Myometrial cell (primary cell): ENCODE data around the gene FADS3. TPM values are rescaled to one million over a fixed set of nuclear protein-coding genes. Genes with fewer than 3 reads are reported as not detected.

ENCODE experiments used
- total RNA-seq: library from RNA; depleted of rRNA; stranded (reverse); fragments of >200 nt; gene quantifications from 2 replicates; pipeline ENCODE4 v1.2.3, GENCODE V29; 2015

The FADS3 gene
- total RNA-seq = 65.9 and 88.8 TPM in 2 replicates

GRCh38 chr11:61891331-61892084 lies at the start of gene FADS3:
FADS3 (minus strand) TSS chr11:61891545; CDS start chr11:61891381, 164 bp downstream.

GRCh38 chr11:61917334-61918109 lies 26.2 kb upstream of the FADS3 start, which contains the start of gene RAB3IL1:
RAB3IL1 (minus strand) TSS chr11:61917566; CDS start chr11:61917367, 199 bp downstream.

GRCh38 chr11:61827571-61828378 lies 63.6 kb downstream of the FADS3 start, which contains the start of gene FADS2:
FADS2 (plus strand) TSS chr11:61828300; CDS start chr11:61828391, 91 bp downstream.

Other genes starting within 250 kb of the FADS3 start
- 3.9 and 5.5 TPM in 2 replicates for gene DAGLA, start 211.2 kb downstream of the FADS3 start, total RNA-seq
- gene MYRF, start 138.9 kb downstream of the FADS3 start, total RNA-seq = 2.6 and 2.8 TPM in 2 replicates
- 86.8 and 101 TPM in 2 replicates for gene TMEM258, start 98.9 kb downstream of the FADS3 start, total RNA-seq
- 24.8 and 30.8 TPM in 2 replicates for gene FEN1, start 98.6 kb downstream of the FADS3 start, total RNA-seq
- 201 and 205 TPM in 2 replicates for gene FADS1, start 74.5 kb downstream of the FADS3 start, total RNA-seq
- gene FADS2, start 63.2 kb downstream of the FADS3 start, total RNA-seq = 975 and 1,052 TPM in 2 replicates
- 0.29 and 2.3 TPM in 2 replicates for gene RAB3IL1, start 26.0 kb upstream of the FADS3 start, total RNA-seq
- gene BEST1, start 58.8 kb upstream of the FADS3 start, total RNA-seq = 2.3 and 2.6 TPM in 2 replicates
- gene FTH1, start 76.1 kb upstream of the FADS3 start, total RNA-seq = 308 and 402 TPM in 2 replicates
- 20.7 and 27.1 TPM in 2 replicates for gene INCENP, start 232.5 kb upstream of the FADS3 start, total RNA-seq